GM18511 (cell line): ENCODE results near the gene PIP5K1B.

Source experiments
- ATAC-seq: cut with Tn5 transposase; IDR thresholded peaks from one replicate; pipeline ENCODE4 v1.9.1; 2021; ENCODE audit warnings: mild to moderate bottlenecking, moderate library complexity; ENCODE audit not compliant: unreplicated experiment

PIP5K1B gene

DNA sequence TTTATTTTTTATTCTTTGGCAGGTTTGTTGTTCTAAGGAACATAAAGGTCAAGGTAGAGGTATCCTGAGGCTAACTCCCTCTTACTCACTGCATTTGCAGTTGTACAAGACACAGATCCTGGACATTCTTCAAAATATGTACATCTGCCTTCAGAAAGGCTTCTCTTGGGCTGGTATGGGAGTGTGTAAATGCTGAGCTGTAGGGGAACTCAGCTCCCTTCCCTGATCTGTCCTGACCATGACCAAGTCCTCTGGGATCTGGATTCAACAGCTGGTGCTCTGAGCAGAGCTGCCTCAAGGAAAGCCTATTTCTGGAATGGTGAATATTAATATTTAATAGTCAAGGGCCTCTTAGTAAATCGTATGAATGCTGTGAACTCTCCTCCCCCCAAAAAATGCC lies 191.4 kb downstream of the PIP5K1B start:
- peak; percentile 20 for ATAC-seq

DNA sequence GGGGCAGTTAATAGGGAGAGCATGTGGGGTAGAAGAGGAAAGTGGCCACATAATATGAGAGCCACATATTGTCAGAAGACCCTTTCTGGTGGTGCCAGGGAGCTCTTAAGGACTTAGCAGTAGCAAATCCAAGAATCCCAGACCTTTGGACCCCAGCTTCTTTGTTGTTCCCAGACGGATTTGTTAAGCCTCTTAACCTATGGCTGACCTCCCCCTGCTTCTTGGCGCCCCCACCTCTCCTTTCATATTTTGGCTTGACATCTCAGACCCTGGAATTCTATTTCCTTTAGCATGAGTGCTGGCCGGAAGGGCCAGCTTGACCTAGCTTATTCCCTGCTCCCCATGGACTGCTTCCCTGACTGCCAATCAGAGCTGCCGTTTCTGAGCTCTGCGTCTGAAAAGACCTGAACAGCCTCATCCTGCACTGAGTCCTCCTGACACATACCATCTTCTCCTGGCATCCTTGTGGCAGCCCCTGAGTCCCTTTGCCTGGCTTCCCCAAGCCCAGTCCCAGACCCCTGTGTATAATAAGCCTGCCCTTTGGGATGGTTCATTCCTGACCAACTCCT lies 192.6 kb downstream of the PIP5K1B start:
- no peak for ATAC-seq

- no peak for ATAC-seq
Observed at GRCh38 chr9:68898781-68899439, 193.9 kb downstream of the PIP5K1B start.

GRCh38 chr9:68904454-68904853 lies 199.4 kb downstream of the PIP5K1B start:
- no peak for ATAC-seq

DNA sequence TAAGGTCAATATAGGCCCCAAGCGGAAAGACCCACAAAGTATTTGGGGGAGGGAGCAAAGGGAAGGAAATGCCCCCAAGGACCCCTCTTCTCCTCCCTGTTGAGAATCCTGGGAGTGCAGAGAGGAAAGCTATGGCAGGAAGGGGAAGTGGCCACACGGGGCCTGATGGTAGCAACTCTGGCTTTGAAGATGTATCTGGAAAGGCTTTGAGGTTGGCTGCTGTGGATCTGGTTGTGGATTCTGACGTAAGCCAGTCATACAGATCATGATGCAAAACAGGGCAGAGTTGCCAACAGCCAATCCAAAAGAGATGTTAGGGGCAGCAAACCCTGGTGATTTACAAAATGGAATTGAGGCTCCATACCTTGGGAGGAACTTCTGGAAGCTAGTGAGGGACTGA lies 200.1 kb downstream of the PIP5K1B start:
- ATAC-seq: no peak

- no peak for ATAC-seq
Observed at GRCh38 chr9:68907910-68908309, 202.9 kb downstream of the PIP5K1B start.

DNA sequence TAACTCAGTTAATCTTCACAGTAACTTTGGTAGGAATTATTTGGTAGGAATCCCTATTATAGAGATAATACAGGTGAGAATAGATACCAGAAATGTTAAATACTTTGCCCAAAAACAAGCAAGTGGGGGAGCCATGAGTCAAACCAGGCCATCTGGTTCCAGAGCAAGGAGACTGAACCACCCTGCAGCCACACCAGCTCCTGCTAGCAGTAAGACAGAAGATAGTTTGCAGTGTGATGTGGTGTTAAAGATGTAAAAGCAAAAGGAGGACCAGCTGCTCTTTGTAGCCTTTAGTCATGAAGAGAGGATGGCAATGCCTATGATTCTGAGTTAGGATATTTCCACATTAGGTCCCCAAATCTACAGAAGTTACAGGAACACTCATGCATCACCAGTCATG lies 207.5 kb downstream of the PIP5K1B start:
- no peak for ATAC-seq

GRCh38 chr9:68913054-68913453 lies 208.0 kb downstream of the PIP5K1B start:
- no peak for ATAC-seq

DNA sequence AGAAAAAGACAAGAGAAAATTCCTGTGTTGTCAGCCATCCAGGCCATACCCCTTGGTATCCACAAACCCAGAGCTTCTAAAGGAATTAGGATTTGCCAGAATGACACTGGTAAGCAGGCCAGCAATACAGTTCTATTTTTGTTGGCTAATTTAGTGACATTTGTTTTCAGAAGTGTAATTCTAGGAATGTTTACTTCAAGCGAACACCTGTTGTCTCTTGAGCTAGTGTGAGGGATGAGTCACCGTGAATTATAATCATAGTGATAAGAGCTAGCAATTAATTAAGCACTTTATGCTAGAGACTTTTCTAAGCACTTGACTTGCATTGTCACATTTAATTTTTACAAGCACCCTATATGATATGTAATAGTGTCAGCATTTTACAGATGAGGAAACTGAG lies 209.7 kb downstream of the PIP5K1B start:
- ATAC-seq: no peak

DNA sequence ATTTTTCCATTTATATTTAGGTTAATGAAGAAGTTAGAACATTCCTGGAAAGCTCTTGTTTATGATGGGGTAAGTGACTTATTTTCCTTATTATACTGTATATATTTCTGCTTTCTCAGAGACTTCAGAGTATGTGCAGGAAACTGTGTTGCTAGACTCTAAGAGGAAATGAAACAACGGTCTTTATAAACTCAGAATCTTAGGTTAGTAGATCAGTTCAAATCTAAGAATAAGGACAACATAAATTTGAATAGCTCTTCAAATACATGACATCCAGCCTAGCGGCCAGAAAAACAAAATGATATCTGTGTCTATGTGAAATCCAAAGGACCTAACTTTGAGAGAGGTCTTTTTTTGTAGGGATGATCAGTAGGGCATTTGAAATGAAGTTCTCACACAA lies 214.6 kb downstream of the PIP5K1B start:
- peak; percentile 61 for ATAC-seq

- no peak for ATAC-seq
Observed at GRCh38 chr9:68920921-68921320, 215.9 kb downstream of the PIP5K1B start.

DNA sequence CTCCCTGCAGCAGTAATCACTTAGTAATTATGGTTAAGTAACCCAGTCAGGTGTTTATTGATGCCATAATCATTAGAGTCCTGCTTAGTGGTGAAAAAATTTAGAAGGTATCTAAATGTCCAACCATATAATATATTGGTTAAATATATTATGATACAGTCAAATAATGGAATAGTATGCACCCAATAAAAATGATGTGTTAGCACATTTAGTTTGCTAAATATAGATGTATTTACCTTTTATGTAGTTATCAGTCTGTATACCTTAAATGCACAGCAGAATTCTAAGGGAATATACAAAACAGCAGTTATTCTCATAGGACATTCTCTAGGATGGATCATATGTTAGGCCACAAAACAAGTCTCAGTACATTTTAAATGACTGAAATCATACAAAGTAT lies 218.4 kb downstream of the PIP5K1B start:
- no peak for ATAC-seq

GRCh38 chr9:68925175-68925574 lies 220.1 kb downstream of the PIP5K1B start:
- ATAC-seq: no peak

GRCh38 chr9:68927165-68927564 lies 222.1 kb downstream of the PIP5K1B start:
- ATAC-seq: no peak

- no peak for ATAC-seq
Observed at GRCh38 chr9:68931821-68932220, 226.8 kb downstream of the PIP5K1B start.

DNA sequence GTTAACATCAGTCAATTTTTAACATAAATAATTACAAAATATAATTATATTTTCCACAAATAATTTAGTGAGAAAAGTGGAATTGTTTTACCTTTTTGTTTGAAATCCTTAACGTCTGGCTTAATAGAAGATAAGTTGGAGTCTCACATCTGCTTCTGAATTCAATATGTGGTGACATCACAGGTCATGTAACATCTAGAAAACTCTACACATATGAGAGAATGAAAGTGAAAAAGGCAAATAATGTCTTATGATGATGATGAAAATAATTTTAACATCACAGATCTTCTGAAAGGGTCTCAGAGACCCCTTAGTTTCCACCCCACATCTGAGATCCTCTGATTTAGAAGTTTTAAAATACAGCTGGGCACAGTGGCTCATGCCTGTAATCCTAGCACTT lies 227.4 kb downstream of the PIP5K1B start:
- no peak for ATAC-seq

- ATAC-seq: peak; percentile 97
Observed at GRCh38 chr9:68933434-68934328, 228.6 kb downstream of the PIP5K1B start.

GRCh38 chr9:68934329-68934644 lies 229.2 kb downstream of the PIP5K1B start:
- no peak for ATAC-seq

- no peak for ATAC-seq
Observed at GRCh38 chr9:68940573-68940972, 235.5 kb downstream of the PIP5K1B start.

- ATAC-seq: no peak
Observed at GRCh38 chr9:68941780-68942459, 236.9 kb downstream of the PIP5K1B start.

GRCh38 chr9:68942790-68943189 lies 237.8 kb downstream of the PIP5K1B start:
- ATAC-seq: no peak

GRCh38 chr9:68947015-68947414 lies 242.0 kb downstream of the PIP5K1B start:
- no peak for ATAC-seq
